HL-60 (cell line): ENCODE results near the gene CCDC88C.

Source experiments
- CTCF ChIP-seq: IDR thresholded peaks from one replicate; pipeline ENCODE4 v1.5.1; 2011; ENCODE audit warnings: low read length, control low read depth, inconsistent platforms; ENCODE audit not compliant: insufficient read depth
- GABPA ChIP-seq: IDR thresholded peaks from 2 replicates; pipeline ENCODE4 v1.6.1; 2012; ENCODE audit warnings: low read depth
- POLR2AphosphoS5 ChIP-seq: IDR thresholded peaks from 2 replicates; pipeline ENCODE4 v1.6.1; 2012; ENCODE audit warnings: low read depth
- SPI1 ChIP-seq: IDR thresholded peaks from 2 replicates; pipeline ENCODE4 v1.6.1; 2012; ENCODE audit warnings: low read depth, mild to moderate bottlenecking, borderline replicate concordance

- TF ChIP-seq CTCF (no peak), GABPA (no peak), POLR2AphosphoS5 (no peak), SPI1 (no peak)
Observed at GRCh38 chr14:91327661-91328312, 89.8 kb downstream of the CCDC88C start.
